Effector memory CD8-positive, alpha-beta T cell (primary cell): ENCODE results near the gene COBL.

Experiments used
- ATAC-seq: fragments of 150-1000 bp; cut with Tn5 transposase; replicated peaks from 2 replicates; pipeline ENCODE4 v1.10.0; 2021; ENCODE audit warnings: mild to moderate bottlenecking, moderate library complexity
- DNase-seq, 3 experiments: peaks; one replicate each; pipeline ENCODE4 v3.0.0; 2021
- H3K27ac Mint-ChIP-seq, 2 donors: one replicate each; pipeline ENCODE4 v1.8.0; 2022; ENCODE audit warnings: mild to moderate bottlenecking in 2 of 2, mixed read lengths in 2 of 2, moderate library complexity in 2 of 2
- H3K27me3 Mint-ChIP-seq, 2 donors: one replicate each; pipeline ENCODE4 v1.8.0; 2022; ENCODE audit warnings: mixed read lengths in 2 of 2
- H3K36me3 Mint-ChIP-seq: one replicate; pipeline ENCODE4 v1.8.0; 2022; ENCODE audit warnings: mild to moderate bottlenecking, moderate library complexity, mixed read lengths; ENCODE audit not compliant: insufficient read depth
- H3K4me1 Mint-ChIP-seq, 2 donors: one replicate each; pipeline ENCODE4 v1.8.0; 2022; ENCODE audit warnings: low read depth in 2 of 2, mixed read lengths in 2 of 2
- H3K4me3 Mint-ChIP-seq, 2 donors: one replicate each; pipeline ENCODE4 v1.8.0; 2022; ENCODE audit warnings: mild to moderate bottlenecking in 2 of 2, mixed read lengths in 2 of 2, moderate library complexity in 2 of 2
- H3K9me3 Mint-ChIP-seq, 2 donors: one replicate each; pipeline ENCODE4 v1.8.0; 2022; ENCODE audit warnings: mixed read lengths in 2 of 2

The COBL gene

DNA sequence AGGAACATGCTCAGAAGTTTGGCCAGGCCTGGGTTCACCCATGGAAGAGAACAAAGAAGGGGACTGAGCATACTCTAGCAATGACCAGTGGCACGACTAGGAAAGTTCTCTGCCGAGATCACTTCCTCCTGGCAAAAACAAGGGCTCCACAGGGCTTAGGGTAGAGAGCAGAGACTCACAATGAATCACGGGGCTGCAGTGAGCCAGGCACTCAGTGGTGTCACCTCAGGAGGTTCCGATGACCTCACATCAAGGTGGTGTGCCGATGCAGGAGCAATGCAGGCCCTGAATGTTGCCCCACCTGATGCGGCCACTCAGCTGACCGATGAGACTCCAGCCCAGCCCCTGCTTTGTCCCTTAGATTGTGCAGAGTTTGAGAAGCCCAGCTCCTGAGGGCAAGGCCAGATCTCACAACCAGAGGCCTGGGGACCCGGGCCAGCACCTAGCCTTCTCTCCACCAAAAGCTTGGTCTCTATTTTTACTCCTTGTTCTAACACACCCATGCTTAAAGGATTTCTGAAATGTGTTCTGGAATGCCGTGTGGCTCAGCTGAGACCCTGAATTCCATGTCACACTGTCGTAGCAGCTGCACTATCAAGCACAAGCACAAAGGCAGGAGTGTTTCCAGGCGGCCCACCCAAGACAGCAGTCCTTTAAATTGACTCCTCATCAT lies 60.9 kb downstream of the COBL start:
- Mint-ChIP-seq H3K27me3 (peaks cover 6 to 24% of the 10 kb centered on the region in 2 donors), H3K36me3 (no peaks in the 10 kb centered on the region), H3K4me1 (no peaks in the 10 kb centered on the region), H3K4me3 (no peak overlapping the region), H3K9me3 (no peaks in the 10 kb centered on the region), H3K27ac (no peak overlapping the region)
- ATAC-seq (no peak), DNase-seq (no peak)

- DNase-seq (no peak), ATAC-seq (no peak)
- no peaks in the 10 kb centered on the region for H3K9me3 Mint-ChIP-seq
- peaks cover 6 to 19% of the 10 kb centered on the region in 2 donors for H3K27me3 Mint-ChIP-seq
- no peaks in the 10 kb centered on the region for H3K36me3 Mint-ChIP-seq
- H3K4me3 Mint-ChIP-seq = no peak overlapping the region
- no peaks in the 10 kb centered on the region for H3K4me1 Mint-ChIP-seq
- H3K27ac Mint-ChIP-seq = no peak overlapping the region
These were observed 61.6 kb downstream of the COBL start for GRCh38 chr7:51255036-51255435.

GRCh38 chr7:51253157-51253556 lies 63.5 kb downstream of the COBL start:
- Mint-ChIP-seq H3K36me3 (no peaks in the 10 kb centered on the region), H3K4me3 (no peak overlapping the region), H3K27me3 (peaks cover 6 to 9% of the 10 kb centered on the region in 2 donors), H3K9me3 (no peaks in the 10 kb centered on the region), H3K4me1 (no peaks in the 10 kb centered on the region), H3K27ac (no peak overlapping the region)
- ATAC-seq (no peak), DNase-seq (no peak)

DNA sequence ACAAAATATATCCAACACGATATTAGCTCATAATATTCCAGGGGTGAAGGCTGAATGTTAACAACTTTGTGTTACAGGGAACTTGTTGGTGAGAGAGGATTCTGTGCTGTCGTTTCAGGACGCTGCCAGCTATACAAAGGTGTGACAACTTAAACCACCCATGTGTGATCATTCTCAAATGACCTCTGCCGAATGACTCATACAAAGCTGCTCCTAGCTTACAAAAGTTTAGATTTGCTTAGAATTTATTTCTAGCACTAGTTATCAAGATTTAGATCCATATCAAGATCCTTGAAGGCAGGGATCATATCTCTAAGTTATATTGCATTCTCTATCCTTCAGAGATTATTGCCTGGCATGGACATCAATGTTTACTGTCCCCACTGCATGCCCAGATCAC lies 65.3 kb downstream of the COBL start:
- peaks cover 0 to 13% of the 10 kb centered on the region in 2 donors for H3K27me3 Mint-ChIP-seq
- H3K36me3 Mint-ChIP-seq = no peaks in the 10 kb centered on the region
- no peak overlapping the region for H3K4me3 Mint-ChIP-seq
- H3K4me1 Mint-ChIP-seq = no peaks in the 10 kb centered on the region
- DNase-seq (no peak), ATAC-seq (no peak)
- no peak overlapping the region for H3K27ac Mint-ChIP-seq
- no peaks in the 10 kb centered on the region for H3K9me3 Mint-ChIP-seq

GRCh38 chr7:51250512-51250911 lies 66.1 kb downstream of the COBL start:
- Mint-ChIP-seq H3K36me3 (no peaks in the 10 kb centered on the region), H3K27me3 (peaks cover 0 to 15% of the 10 kb centered on the region in 2 donors), H3K4me1 (no peaks in the 10 kb centered on the region), H3K4me3 (no peak overlapping the region), H3K27ac (no peak overlapping the region), H3K9me3 (no peaks in the 10 kb centered on the region)
- no peak for DNase-seq
- ATAC-seq = no peak

DNA sequence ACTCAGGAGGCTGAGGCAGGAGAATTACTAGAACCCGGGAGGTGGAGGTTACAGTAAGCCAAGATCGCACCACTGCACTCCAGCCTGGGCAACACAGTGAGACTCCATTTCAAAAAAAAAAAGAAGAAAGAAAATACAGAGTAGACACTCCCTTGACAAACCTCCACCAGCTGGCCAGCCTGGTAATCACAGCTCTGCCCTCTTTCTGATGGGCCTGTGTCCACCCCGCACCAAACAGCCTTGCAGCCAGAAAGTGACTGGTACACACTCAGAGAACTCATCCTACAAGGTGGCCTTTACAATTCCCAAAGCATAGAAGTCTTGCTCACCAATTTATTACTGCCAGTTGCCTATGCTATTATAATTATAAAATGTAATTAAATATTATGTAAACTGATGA lies 66.6 kb downstream of the COBL start:
- no peaks in the 10 kb centered on the region for H3K9me3 Mint-ChIP-seq
- no peak overlapping the region for H3K27ac Mint-ChIP-seq
- ATAC-seq (no peak), DNase-seq (no peak)
- no peaks in the 10 kb centered on the region for H3K36me3 Mint-ChIP-seq
- no peaks in the 10 kb centered on the region for H3K4me1 Mint-ChIP-seq
- peaks cover 5 to 14% of the 10 kb centered on the region in 2 donors for H3K27me3 Mint-ChIP-seq
- H3K4me3 Mint-ChIP-seq = no peak overlapping the region

DNA sequence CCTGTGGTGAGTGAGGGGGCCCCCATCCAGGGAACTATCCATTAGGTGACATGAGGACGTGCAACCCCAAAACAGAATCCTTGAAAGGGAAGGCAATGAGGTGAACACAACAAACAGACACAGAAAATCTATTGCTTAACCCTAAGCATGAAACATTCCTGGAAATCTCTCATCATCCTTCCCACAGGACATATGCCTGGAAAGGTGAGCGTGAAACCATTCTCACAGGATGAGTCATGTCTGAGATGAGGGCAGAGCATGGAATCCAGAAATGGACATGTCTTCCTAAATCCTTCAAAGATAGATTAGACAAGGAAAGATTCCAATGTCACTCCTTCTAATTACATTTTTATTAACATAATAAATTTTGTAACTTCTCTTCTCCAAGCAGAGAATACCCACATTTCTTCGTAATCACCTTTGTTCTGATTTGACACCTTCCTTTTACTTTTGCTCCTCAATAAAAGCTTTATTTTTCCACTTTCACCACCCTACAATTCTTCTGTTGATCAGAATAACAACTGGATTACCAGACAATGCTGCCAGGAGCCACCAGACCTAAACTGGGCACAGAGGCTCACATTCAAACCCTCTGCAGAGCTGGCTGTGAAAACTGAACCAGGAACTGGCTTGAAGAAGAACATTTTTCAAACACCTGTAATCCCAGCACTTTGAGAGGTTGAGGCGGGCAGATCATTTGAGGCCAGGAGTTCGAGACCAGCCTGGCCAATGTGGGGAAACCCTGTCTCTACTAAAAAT lies 67.2 kb downstream of the COBL start:
- Mint-ChIP-seq H3K36me3 (no peaks in the 10 kb centered on the region), H3K27me3 (peaks cover 11 to 15% of the 10 kb centered on the region in 2 donors), H3K27ac (no peak overlapping the region), H3K9me3 (no peaks in the 10 kb centered on the region), H3K4me3 (no peak overlapping the region), H3K4me1 (no peaks in the 10 kb centered on the region)
- ATAC-seq (no peak), DNase-seq (no peak)

DNA sequence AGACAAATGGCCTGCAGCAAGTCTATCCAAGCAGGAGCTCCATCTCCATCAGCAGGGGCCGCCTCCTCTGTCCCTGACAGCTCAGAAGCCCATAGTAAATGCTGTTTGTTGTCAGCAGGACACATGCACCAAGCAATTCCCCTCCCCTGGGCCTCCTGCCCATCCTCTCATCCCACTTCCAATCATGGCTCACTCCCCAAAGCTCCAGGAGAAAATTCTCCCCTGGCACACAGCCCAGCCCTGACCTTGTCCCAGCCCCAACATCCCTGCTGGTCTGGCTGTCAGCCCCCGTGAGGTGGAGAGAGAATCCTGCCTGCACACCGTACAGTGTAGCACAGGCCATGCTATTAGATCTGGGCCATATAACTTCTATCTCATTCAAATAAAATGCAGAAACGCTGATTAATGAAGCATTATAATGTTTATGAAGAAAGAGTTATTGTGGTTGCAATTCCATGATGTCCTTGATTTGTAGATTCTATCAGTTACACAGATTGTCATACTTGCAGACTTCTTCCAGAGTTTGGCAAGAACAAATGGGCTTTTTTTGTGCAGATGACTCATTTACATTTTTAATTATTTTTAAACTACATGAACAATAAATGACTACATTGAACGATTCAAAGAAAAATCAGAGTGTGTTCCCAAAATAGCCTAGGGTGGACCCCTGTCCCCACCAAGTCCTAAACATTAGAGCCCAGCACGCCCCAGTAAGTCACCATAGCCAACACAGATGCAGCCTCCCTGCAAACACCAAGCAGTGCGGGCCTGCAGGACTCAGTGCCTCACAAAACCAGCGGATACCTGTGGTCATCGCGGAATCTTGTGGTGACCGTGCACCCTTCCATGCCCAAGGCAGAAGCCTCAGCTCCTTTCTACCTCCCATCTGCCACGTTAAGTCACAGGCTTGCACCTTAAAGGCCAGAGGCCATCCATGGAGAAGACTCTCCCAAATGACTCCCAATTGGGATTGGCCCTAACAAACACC lies 70.1 kb downstream of the COBL start:
- Mint-ChIP-seq H3K27me3 (peaks cover 13 to 15% of the 10 kb centered on the region in 2 donors), H3K4me1 (peaks cover 0 to 4% of the 10 kb centered on the region in 2 donors), H3K27ac (no peak overlapping the region), H3K36me3 (no peaks in the 10 kb centered on the region), H3K4me3 (no peak overlapping the region), H3K9me3 (no peaks in the 10 kb centered on the region)
- ATAC-seq (no peak), DNase-seq (no peak)

DNA sequence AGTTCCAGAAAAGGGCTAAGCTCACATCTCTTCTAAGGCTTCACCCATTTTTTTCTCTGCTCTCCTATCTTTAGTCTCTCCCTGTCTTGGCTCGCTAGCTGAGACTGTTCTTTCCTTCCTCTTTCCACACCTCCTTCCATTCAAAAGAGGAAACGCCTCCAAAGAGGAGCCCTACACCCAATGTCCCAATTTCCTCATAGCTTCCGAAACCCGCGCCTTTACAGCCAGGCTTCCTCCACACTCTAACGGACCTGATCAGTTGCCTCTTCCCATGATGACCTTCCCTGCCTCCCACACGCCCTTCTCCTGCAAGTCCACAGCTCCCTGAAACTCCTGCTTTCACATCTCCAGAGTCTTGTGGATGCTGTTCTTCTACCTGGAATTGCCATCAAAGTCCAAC lies 71.7 kb downstream of the COBL start:
- Mint-ChIP-seq H3K9me3 (no peaks in the 10 kb centered on the region), H3K36me3 (no peaks in the 10 kb centered on the region), H3K4me3 (no peak overlapping the region), H3K27me3 (peaks cover 13 to 15% of the 10 kb centered on the region in 2 donors), H3K4me1 (peaks cover 0 to 4% of the 10 kb centered on the region in 2 donors), H3K27ac (no peak overlapping the region)
- DNase-seq (no peak), ATAC-seq (no peak)

DNA sequence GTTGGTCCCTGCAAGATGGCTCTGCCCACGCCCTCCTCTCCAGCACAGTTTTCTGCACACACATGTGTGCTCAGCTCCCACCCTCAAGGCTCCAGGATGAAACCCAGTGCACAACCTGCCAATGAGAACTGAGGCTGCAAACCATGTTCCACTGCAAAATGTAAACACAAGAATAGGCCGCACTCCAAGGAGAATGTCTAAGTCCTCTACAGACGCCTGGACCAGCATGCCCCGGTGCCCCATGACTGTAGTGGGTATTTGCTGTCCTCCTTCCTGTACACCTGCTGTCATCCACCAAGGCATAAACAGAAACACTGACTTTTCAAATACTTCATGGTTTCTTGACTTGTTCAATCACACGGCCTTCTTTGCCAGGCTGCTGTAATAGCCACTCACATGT lies 72.6 kb downstream of the COBL start:
- Mint-ChIP-seq H3K4me3 (no peak overlapping the region), H3K27ac (no peak overlapping the region), H3K9me3 (no peaks in the 10 kb centered on the region), H3K27me3 (peaks cover 13 to 15% of the 10 kb centered on the region in 2 donors), H3K36me3 (no peaks in the 10 kb centered on the region), H3K4me1 (peaks cover 0 to 4% of the 10 kb centered on the region in 2 donors)
- ATAC-seq = no peak
- no peak for DNase-seq

DNA sequence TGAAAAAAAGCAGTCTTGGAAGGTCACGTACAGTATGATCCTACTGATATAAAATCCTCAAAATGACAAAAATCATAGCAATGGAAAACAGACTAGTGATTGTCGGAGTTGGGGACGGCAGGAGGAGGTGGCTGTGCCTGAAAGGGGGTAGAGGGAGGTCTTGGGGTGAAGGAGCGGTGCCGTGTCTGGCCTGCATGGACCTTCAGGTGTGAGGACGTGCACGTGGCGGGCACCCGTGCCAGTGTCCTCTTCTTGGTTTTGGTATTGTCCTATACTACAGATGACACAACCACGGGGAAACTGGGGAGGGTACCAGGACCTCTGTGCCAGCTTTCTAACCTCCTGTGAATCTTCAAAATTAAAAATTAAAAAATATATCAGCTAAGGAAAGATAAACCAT lies 73.0 kb downstream of the COBL start:
- H3K4me3 Mint-ChIP-seq = no peak overlapping the region
- H3K27ac Mint-ChIP-seq = no peak overlapping the region
- no peaks in the 10 kb centered on the region for H3K36me3 Mint-ChIP-seq
- no peaks in the 10 kb centered on the region for H3K9me3 Mint-ChIP-seq
- peaks cover 0 to 4% of the 10 kb centered on the region in 2 donors for H3K4me1 Mint-ChIP-seq
- H3K27me3 Mint-ChIP-seq = peaks cover 13 to 15% of the 10 kb centered on the region in 2 donors
- DNase-seq (no peak), ATAC-seq (no peak)

GRCh38 chr7:51242881-51243518 lies 73.6 kb downstream of the COBL start:
- no peaks in the 10 kb centered on the region for H3K36me3 Mint-ChIP-seq
- DNase-seq (no peak), ATAC-seq (peak; percentile 64)
- peak overlapping the region in 1 of 2 donors; percentile 21 for H3K4me3 Mint-ChIP-seq
- H3K4me1 Mint-ChIP-seq = peaks cover 0 to 4% of the 10 kb centered on the region in 2 donors
- no peaks in the 10 kb centered on the region for H3K9me3 Mint-ChIP-seq
- peaks cover 13 to 15% of the 10 kb centered on the region in 2 donors for H3K27me3 Mint-ChIP-seq
- H3K27ac Mint-ChIP-seq = no peak overlapping the region
